Measurements from ENCODE around the gene SNRK. TPM values are rescaled to one million over a fixed set of nuclear protein-coding genes. Genes with fewer than 3 reads are reported as not detected.
A peak's percentile ranks its signal among the peaks of the same experiment; 100 is the strongest.

SNRK gene
- total and polyA plus RNA-seq, 2 experiments from 2014 or later, result 5.5 to 18.8 TPM

- peaks cover 17% of the 10 kb centered on the region for H3K4me1 ChIP-seq (ENCODE audit: insufficient read depth)
- ATAC-seq, result peak; percentile 60
- H3K36me3 ChIP-seq (ENCODE audit: insufficient read depth), result no peaks in the 10 kb centered on the region
- H3K4me3 ChIP-seq, result 0 out of 2 replicates have a peak overlapping the region, but pooled peaks have one; percentile 23
- no peak overlapping the region for H3K27ac ChIP-seq (ENCODE audit: low read depth)
- Mint-ChIP-seq H3K4me3 (peak overlapping the region; percentile 0; the same call in 1 of the 3 replicates), H3K9me3 (no peaks in the 10 kb centered on the region), H3K27me3 (ENCODE audit: insufficient read depth, low read depth, poor library complexity) (peaks cover 8% of the 10 kb centered on the region), H3K4me1 (peaks cover 28% of the 10 kb centered on the region), H3K36me3 (ENCODE audit: low read depth) (no peaks in the 10 kb centered on the region), H3K27ac (0 out of 2 replicates have a peak overlapping the region, but pooled peaks have one; percentile 8)
- no peaks in the 10 kb centered on the region for H3K79me2 ChIP-seq (replicated peaks; ENCODE audit: insufficient read depth)
- no peaks in the 10 kb centered on the region for H4K20me1 ChIP-seq (replicated peaks; ENCODE audit: insufficient read depth)
- no peak overlapping the region for H2AFZ ChIP-seq
- DNase-seq (ENCODE audit: low spot score), result peak; percentile 19
- H3F3A ChIP-seq (replicated peaks; ENCODE audit: low read depth), result no peaks in the 10 kb centered on the region; the same call in 1 of the 2 replicates
- H3K27me3 ChIP-seq (ENCODE audit: insufficient read depth), result no peaks in the 10 kb centered on the region
- TF ChIP-seq JUNB (IDR thresholded peaks at IDR 0.05; ENCODE audit: unreplicated experiment), result no peak
- no peak for TF ChIP-seq POLR2AphosphoS5 (IDR thresholded peaks at IDR 0.05; ENCODE audit: low read depth)
- no peak for TF ChIP-seq ZNF462 (CRISPR knock-in tag; IDR thresholded peaks at IDR 0.05)
- TF ChIP-seq STAT1 (IDR thresholded peaks at IDR 0.05; ENCODE audit: unreplicated experiment), result no peak
- no peak for TF ChIP-seq NANOG (IDR thresholded peaks at IDR 0.05; ENCODE audit: borderline replicate concordance)
- no peak for TF ChIP-seq CTCF (conservative IDR thresholded peaks at IDR 0.05; ENCODE audit: low read depth in 2 of 2)
- no peak for TF ChIP-seq ETS1 (IDR thresholded peaks at IDR 0.05)
- TF ChIP-seq EZH2 (IDR thresholded peaks at IDR 0.05; ENCODE audit: low read depth, unreplicated experiment), result no peak
- no peak for TF ChIP-seq CREB1 (CRISPR knock-in tag; IDR thresholded peaks at IDR 0.05; ENCODE audit: low read depth)
- TF ChIP-seq ZNF331 (CRISPR knock-in tag; IDR thresholded peaks at IDR 0.05; ENCODE audit: low read depth), result no peak
- TF ChIP-seq ZNF114 (CRISPR knock-in tag; IDR thresholded peaks at IDR 0.05), result no peak
- TF ChIP-seq REST (IDR thresholded peaks at IDR 0.05; ENCODE audit: unreplicated experiment), result no peak
- no peak for TF ChIP-seq EZH2phosphoT487 (IDR thresholded peaks at IDR 0.05; ENCODE audit: unreplicated experiment)
- peak overlapping the region; percentile 53 for H3K4me2 ChIP-seq
- no peaks in the 10 kb centered on the region; the same call in 1 of the 2 replicates for H3K9me2 ChIP-seq (ENCODE audit: insufficient read depth)
These were observed 85.8 kb downstream of the SNRK start for GRCh38 chr3:43372007-43372740.

Data from GM23338 (cell line).